HepG2 (cell line): ENCODE data around the gene ABRACL. TPM values are rescaled to one million over a fixed set of nuclear protein-coding genes. Genes with fewer than 3 reads are reported as not detected.
A peak's percentile ranks its signal among the peaks of the same experiment; 100 is the strongest.

Experiments used
- ARID3A ChIP-seq: IDR thresholded peaks from 2 replicates; pipeline ENCODE4 v1.6.1; 2012; ENCODE audit warnings: low read depth, low read length, improper control_type of control experiment
- KLF16 ChIP-seq, 2 experiments: sonication (generic) in 1 of 2; formaldehyde crosslinking in 1 of 2; IDR thresholded peaks; 2 replicates each; pipeline versions ENCODE4 v1.6.1 to v1.8.0; 2016 to 2023; ENCODE audit warnings: missing genetic modification reagents in 2 of 2, missing compliant biosample characterization in 1 of 2
- KMT2B ChIP-seq: IDR thresholded peaks from 2 replicates; pipeline ENCODE4 v1.6.1; 2016; ENCODE audit warnings: missing genetic modification reagents, missing compliant biosample characterization
- SMC3 ChIP-seq: IDR thresholded peaks from 2 replicates; pipeline ENCODE4 v1.6.1; 2011; ENCODE audit warnings: low read length, improper control_type of control experiment
- SNAI1 ChIP-seq: sonication (generic); formaldehyde crosslinking; IDR thresholded peaks from 2 replicates; pipeline ENCODE4 v1.5.0; 2020; ENCODE audit warnings: mild to moderate bottlenecking, missing genetic modification reagents, borderline replicate concordance
- THAP11 ChIP-seq: IDR thresholded peaks from 2 replicates; pipeline ENCODE4 v1.6.1; 2016; ENCODE audit warnings: missing biosample characterization, missing genetic modification reagents
- YEATS4 ChIP-seq: sonication (generic); formaldehyde crosslinking; IDR thresholded peaks from 2 replicates; pipeline ENCODE4 v1.4.0; 2020; ENCODE audit warnings: missing genetic modification reagents, borderline replicate concordance
- ZNF138 ChIP-seq: sonication (generic); formaldehyde crosslinking; IDR thresholded peaks from 2 replicates; pipeline ENCODE4 v1.5.0; 2020; ENCODE audit warnings: mild to moderate bottlenecking, low read depth, missing genetic modification reagents
- ZNF232 ChIP-seq: sonication (generic); formaldehyde crosslinking; IDR thresholded peaks from 2 replicates; pipeline ENCODE4 v1.4.0; 2020; ENCODE audit warnings: missing genetic modification reagents, borderline replicate concordance
- ZNF253 ChIP-seq: sonication (generic); formaldehyde crosslinking; IDR thresholded peaks from 2 replicates; pipeline ENCODE4 v1.8.0; 2022; ENCODE audit warnings: mild to moderate bottlenecking, missing genetic modification reagents, borderline replicate concordance
- ZNF280D ChIP-seq: sonication (generic); formaldehyde crosslinking; IDR thresholded peaks from 2 replicates; pipeline ENCODE4 v1.5.1; 2020; ENCODE audit warnings: mild to moderate bottlenecking, missing genetic modification reagents
- ZNF335 ChIP-seq: sonication (generic); formaldehyde crosslinking; IDR thresholded peaks from 2 replicates; pipeline ENCODE4 v1.4.0; 2020; ENCODE audit warnings: missing genetic modification reagents
- ZNF574 ChIP-seq: sonication (generic); formaldehyde crosslinking; IDR thresholded peaks from 2 replicates; pipeline ENCODE4 v1.4.0; 2020; ENCODE audit warnings: missing genetic modification reagents
- ZNF749 ChIP-seq: sonication (generic); formaldehyde crosslinking; IDR thresholded peaks from 2 replicates; pipeline ENCODE4 v1.8.0; 2022; ENCODE audit warnings: mild to moderate bottlenecking, missing genetic modification reagents, moderate library complexity, borderline replicate concordance
- ZNF800 ChIP-seq: sonication (generic); formaldehyde crosslinking; IDR thresholded peaks from 2 replicates; pipeline ENCODE4 v1.4.0; 2020; ENCODE audit warnings: missing genetic modification reagents
- ZSCAN29 ChIP-seq: sonication (generic); formaldehyde crosslinking; conservative IDR thresholded peaks from 2 replicates; pipeline ENCODE4 v1.4.0; 2020; ENCODE audit warnings: mild to moderate bottlenecking, missing genetic modification reagents
- polyA plus RNA-seq, 8 experiments: library from polyadenylated mRNA; depleted of rRNA in 3 of 8; stranded (reverse) in 7 of 8; unstranded in 1 of 8; fragments of >200 nt; fragmentation: Illumina TruSeq in 4 of 8; extraction: Trizol in 4 of 8; gene quantifications; 2 replicates each; pipeline versions ENCODE4 v1.2.1 to v1.2.3, GENCODE V29; 2011 to 2016; ENCODE audit warnings: low read depth in 4 of 8, missing spikeins in 1 of 8, mixed read lengths in 1 of 8; ENCODE audit not compliant: insufficient read depth in 1 of 8
- total RNA-seq, 5 experiments: library from RNA; depleted of rRNA; stranded (reverse); fragments of >200 nt; fragmentation: Illumina TruSeq; extraction: Trizol; gene quantifications; 2 replicates each; pipeline ENCODE4 v1.2.3, GENCODE V29; 2016; ENCODE audit warnings: low read depth in 1 of 5

ABRACL gene
- total and polyA plus RNA-seq, 2 of the 13 experiments (the other 11 are each of a cell fraction or from before 2014, with no cell fraction given), result 1.4 to 5.4 TPM

DNA sequence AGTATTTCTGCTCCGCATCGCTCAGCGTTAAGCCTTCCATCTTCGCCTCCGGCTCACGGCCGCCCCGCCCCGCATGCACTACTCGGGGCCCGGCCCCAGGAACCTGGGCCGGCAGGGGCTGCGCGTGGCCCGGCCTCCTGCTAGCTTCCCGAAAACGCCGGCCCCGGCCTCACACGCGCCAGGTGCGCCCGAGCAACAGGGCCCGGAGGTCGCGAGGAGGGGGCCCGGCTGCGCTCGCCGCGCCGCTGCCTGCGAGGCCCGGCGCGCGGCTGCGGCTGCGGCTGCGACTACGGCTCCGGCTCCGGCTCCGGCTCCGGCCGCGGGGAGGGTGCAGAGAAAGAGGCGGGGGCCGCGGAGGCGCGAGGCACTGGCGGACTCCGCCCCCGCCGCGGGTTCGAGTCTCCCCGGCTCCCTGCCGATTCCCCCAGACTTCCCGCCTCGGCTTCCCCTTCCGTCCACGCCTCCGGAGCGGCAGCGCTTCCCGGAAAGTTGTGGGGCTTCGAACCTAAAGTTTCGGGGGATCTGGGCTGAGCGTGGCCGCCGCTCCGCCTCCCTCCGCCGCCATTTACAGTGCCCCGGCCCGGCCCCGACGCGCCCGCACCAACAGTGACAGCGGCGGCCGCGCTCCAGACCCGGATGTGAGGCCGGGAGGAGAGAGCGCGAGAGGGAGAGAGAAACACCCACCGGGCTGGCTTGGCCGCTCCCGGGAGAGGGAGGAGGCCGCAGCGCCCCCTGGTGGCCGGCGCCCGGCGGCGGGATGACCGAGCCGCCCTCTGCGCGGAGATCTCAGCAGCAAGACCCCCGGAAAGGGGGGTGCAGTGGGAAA lies 40.7 kb upstream of the ABRACL start, which contains the start of gene REPS1 (continued):
- TF ChIP-seq ZNF800 (CRISPR knock-in tag) (0 out of 2 replicates have a peak, but pooled peaks have one; percentile 67), THAP11 (peak; percentile 85), ZNF232 (CRISPR knock-in tag) (peak; percentile 76), SMC3 (peak; percentile 51; the same call in 1 of the 2 replicates), ZNF335 (no peak; the same call in 1 of the 2 replicates), ARID3A (no peak), KLF16 (CRISPR knock-in tag; IDR thresholded peaks at IDR 0.05) (peak; percentile 52 to 93; a peak in 3 of 4 replicates), YEATS4 (peak; percentile 83), ZNF749 (CRISPR knock-in tag) (no peak), ZSCAN29 (CRISPR knock-in tag) (no peak; the same call in 1 of the 2 replicates), KMT2B (CRISPR knock-in tag) (peak; percentile 96), ZNF574 (CRISPR knock-in tag) (peak; percentile 98), ZNF138 (CRISPR knock-in tag) (no peak; the same call in 1 of the 2 replicates), ZNF253 (0 out of 2 replicates have a peak, but pooled peaks have one; percentile 23), ZNF280D (CRISPR knock-in tag) (peak; percentile 79), SNAI1 (CRISPR knock-in tag) (peak; percentile 77; the same call in 1 of the 2 replicates)
